ENCODE results near the gene PSKH1.

Gene PSKH1

DNA sequence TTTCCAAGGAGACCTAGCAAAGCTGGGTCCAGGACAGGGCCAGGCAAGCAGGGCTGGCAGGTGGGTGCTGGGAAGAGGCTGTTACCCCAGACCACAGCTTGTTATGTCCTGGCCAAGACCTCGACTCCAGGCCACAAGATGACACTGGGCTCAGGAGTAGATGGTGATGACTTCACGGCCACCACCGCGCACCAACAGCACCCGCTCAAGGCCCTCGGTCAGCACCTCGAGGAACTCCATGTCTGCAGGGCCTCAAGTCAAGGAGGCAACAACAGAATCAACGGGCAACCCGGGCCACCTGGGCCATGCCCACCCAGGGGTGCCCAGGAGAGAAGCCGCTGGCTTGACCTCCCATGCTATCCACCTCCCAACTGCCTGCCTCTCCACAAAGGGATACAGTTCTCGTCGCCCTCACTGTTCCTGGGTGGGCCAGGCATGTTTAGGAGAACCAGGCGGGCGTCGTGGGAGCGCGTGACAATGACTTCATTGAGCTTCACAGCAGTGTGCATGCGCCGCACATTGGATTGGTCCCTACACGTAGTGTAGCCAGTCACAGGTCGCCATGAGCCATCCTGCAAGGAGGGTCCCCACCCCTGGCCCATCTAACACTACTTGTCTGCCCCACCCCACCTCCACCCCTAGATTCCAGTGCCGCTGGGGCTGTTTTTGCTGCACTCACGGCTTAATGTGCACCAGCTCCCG, 51.8 kb downstream of the PSKH1 start:
- no peak overlapping the region for H3K18ac ChIP-seq (ENCODE audit: low read depth in 1 of 2, low read length in 2 of 2)
- H3K9me3 ChIP-seq (ENCODE audit: control insufficient read depth, low read length): no peaks in the 10 kb centered on the region
- no peak overlapping the region for H2AK5ac ChIP-seq (ENCODE audit: low read length, severe bottlenecking)
- H3K36me3 ChIP-seq (ENCODE audit: control insufficient read depth in 1 of 2, insufficient read depth in 2 of 2, low read depth in 1 of 2, low read length in 2 of 2): peaks cover 89 to 97% of the 10 kb centered on the region in 2 experiments
- H4K91ac ChIP-seq (ENCODE audit: low read length): no peak overlapping the region
- peaks cover 21% of the 10 kb centered on the region for H3K4me1 ChIP-seq (ENCODE audit: control insufficient read depth, insufficient read depth, low read depth, low read length)
- no peak overlapping the region for H2AFZ ChIP-seq (ENCODE audit: low read depth, low read length)
- H3K4ac ChIP-seq (ENCODE audit: low read depth in 1 of 2, low read length in 2 of 2): no peak overlapping the region
- no peak overlapping the region for H3K4me3 ChIP-seq (ENCODE audit: insufficient read depth in 1 of 2, low read depth in 1 of 2, low read length in 2 of 2)
- peak overlapping the region; percentile 65 for H3K9ac ChIP-seq (ENCODE audit: low read length)
- no peak overlapping the region for H2BK120ac ChIP-seq (ENCODE audit: low read depth, low read length)
- DNase-seq: no peak
- H3K79me1 ChIP-seq (replicated peaks; ENCODE audit: low read length, poor library complexity, severe bottlenecking): peaks cover 45% of the 10 kb centered on the region
- H2BK15ac ChIP-seq (ENCODE audit: low read depth, poor library complexity, severe bottlenecking): no peak overlapping the region
- no peaks in the 10 kb centered on the region for H3K27me3 ChIP-seq (ENCODE audit: control insufficient read depth in 1 of 2, insufficient read depth in 1 of 2, low read length in 2 of 2)
- H3K4me2 ChIP-seq (ENCODE audit: low read length, poor library complexity, severe bottlenecking): no peak overlapping the region
- H3K14ac ChIP-seq (ENCODE audit: low read length in 2 of 2): no peak overlapping the region
- no peak overlapping the region for H3K27ac ChIP-seq (ENCODE audit: low read length, poor library complexity, severe bottlenecking)
- 96% methylated on average over 24 of the region's 24 CpGs for WGBS
- no peak overlapping the region for H2BK5ac ChIP-seq (ENCODE audit: low read depth, low read length, poor library complexity, severe bottlenecking)
- H3K23ac ChIP-seq (ENCODE audit: low read length in 2 of 2): no peak overlapping the region
- H2BK12ac ChIP-seq (ENCODE audit: low read length in 2 of 2): no peak overlapping the region
- no peak overlapping the region for H4K8ac ChIP-seq (ENCODE audit: low read length)

DNA sequence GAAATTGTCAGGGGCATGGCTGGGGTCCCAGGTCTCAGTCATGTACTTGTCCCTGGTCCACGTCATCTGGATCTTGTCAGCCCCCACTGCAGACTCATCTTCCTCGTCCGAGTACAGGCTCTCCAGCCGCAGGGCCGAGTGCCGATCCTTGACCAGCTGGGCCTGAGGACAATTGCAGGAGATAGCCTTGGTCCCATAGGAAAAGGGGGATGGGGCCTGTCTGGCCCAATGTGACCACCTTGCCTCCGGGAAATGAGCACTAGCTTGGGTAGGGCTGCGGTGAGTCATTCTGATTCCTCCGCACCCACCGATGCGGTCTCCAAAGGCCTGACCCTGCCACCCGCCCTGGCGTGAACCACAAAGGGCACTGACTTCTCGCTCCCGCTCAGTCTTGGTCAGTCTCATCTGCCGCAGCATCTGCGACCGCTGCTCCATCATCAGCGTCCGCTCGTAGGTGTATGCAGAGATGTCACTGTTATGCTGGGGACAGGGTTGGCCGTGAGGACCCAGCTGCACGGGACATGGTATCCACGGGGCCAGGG, 52.4 kb downstream of the PSKH1 start:
- no peak overlapping the region for H3K4me2 ChIP-seq (ENCODE audit: low read length, poor library complexity, severe bottlenecking)
- H4K91ac ChIP-seq (ENCODE audit: low read length): no peak overlapping the region
- H2BK5ac ChIP-seq (ENCODE audit: low read depth, low read length, poor library complexity, severe bottlenecking): no peak overlapping the region
- no peaks in the 10 kb centered on the region for H3K9me3 ChIP-seq (ENCODE audit: control insufficient read depth, low read length)
- no peak overlapping the region for H2BK120ac ChIP-seq (ENCODE audit: low read depth, low read length)
- H3K9ac ChIP-seq (ENCODE audit: low read length): no peak overlapping the region
- no peak overlapping the region for H2BK12ac ChIP-seq (ENCODE audit: low read length in 2 of 2)
- peaks cover 18% of the 10 kb centered on the region for H3K4me1 ChIP-seq (ENCODE audit: control insufficient read depth, insufficient read depth, low read depth, low read length)
- no peak overlapping the region for H2AK5ac ChIP-seq (ENCODE audit: low read length, severe bottlenecking)
- H3K27me3 ChIP-seq (ENCODE audit: control insufficient read depth in 1 of 2, insufficient read depth in 1 of 2, low read length in 2 of 2): no peaks in the 10 kb centered on the region
- H3K27ac ChIP-seq (ENCODE audit: low read length, poor library complexity, severe bottlenecking): no peak overlapping the region
- H3K4ac ChIP-seq (ENCODE audit: low read depth in 1 of 2, low read length in 2 of 2): no peak overlapping the region
- no peak overlapping the region for H3K18ac ChIP-seq (ENCODE audit: low read depth in 1 of 2, low read length in 2 of 2)
- peaks cover 89 to 97% of the 10 kb centered on the region in 2 experiments for H3K36me3 ChIP-seq (ENCODE audit: control insufficient read depth in 1 of 2, insufficient read depth in 2 of 2, low read depth in 1 of 2, low read length in 2 of 2)
- DNase-seq: no peak
- H3K79me1 ChIP-seq (replicated peaks; ENCODE audit: low read length, poor library complexity, severe bottlenecking): peaks cover 51% of the 10 kb centered on the region
- H3K4me3 ChIP-seq (ENCODE audit: insufficient read depth in 1 of 2, low read depth in 1 of 2, low read length in 2 of 2): no peak overlapping the region
- no peak overlapping the region for H4K8ac ChIP-seq (ENCODE audit: low read length)
- H2AFZ ChIP-seq (ENCODE audit: low read depth, low read length): no peak overlapping the region
- H3K23ac ChIP-seq (ENCODE audit: low read length in 2 of 2): no peak overlapping the region
- 92% methylated on average over 24 of the region's 24 CpGs for WGBS
- H2BK15ac ChIP-seq (ENCODE audit: low read depth, poor library complexity, severe bottlenecking): no peak overlapping the region
- H3K14ac ChIP-seq (ENCODE audit: low read length in 2 of 2): no peak overlapping the region

DNA sequence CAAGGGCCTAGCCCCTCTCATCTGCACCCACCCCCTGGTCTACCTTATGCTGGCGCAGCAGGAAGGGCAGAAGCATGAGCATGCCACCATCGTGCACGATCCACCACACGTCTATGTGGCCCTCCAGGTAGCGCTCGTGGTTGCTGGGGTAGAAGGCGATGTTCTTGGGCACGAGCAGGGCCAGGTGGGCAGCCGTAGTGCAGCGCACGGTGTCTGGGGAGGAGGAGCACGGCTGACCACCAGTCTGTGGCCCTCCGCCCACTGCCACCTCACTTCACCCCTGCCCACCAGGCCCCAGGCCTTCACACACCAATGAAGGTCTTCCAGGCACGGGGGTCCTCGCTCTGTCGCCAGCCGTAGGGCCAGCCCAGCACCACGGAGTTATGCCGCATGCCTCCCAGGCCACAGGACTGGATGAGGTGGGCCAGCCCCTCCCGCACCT, 53.1 kb downstream of the PSKH1 start:
- no peak overlapping the region for H2BK12ac ChIP-seq (ENCODE audit: low read length in 2 of 2)
- no peak overlapping the region for H3K18ac ChIP-seq (ENCODE audit: low read depth in 1 of 2, low read length in 2 of 2)
- no peak overlapping the region for H3K4me3 ChIP-seq (ENCODE audit: insufficient read depth in 1 of 2, low read depth in 1 of 2, low read length in 2 of 2)
- peak overlapping the region; percentile 25 for H4K8ac ChIP-seq (ENCODE audit: low read length)
- H3K23ac ChIP-seq (ENCODE audit: low read length in 2 of 2): no peak overlapping the region
- H3K4me2 ChIP-seq (ENCODE audit: low read length, poor library complexity, severe bottlenecking): no peak overlapping the region
- no peak overlapping the region for H3K14ac ChIP-seq (ENCODE audit: low read length in 2 of 2)
- H3K9me3 ChIP-seq (ENCODE audit: control insufficient read depth, low read length): no peaks in the 10 kb centered on the region
- no peak overlapping the region for H2BK120ac ChIP-seq (ENCODE audit: low read depth, low read length)
- peaks cover 18% of the 10 kb centered on the region for H3K4me1 ChIP-seq (ENCODE audit: control insufficient read depth, insufficient read depth, low read depth, low read length)
- no peak overlapping the region for H2AK5ac ChIP-seq (ENCODE audit: low read length, severe bottlenecking)
- no peak overlapping the region for H2BK15ac ChIP-seq (ENCODE audit: low read depth, poor library complexity, severe bottlenecking)
- no peak overlapping the region for H3K27ac ChIP-seq (ENCODE audit: low read length, poor library complexity, severe bottlenecking)
- peaks cover 93 to 99% of the 10 kb centered on the region in 2 experiments for H3K36me3 ChIP-seq (ENCODE audit: control insufficient read depth in 1 of 2, insufficient read depth in 2 of 2, low read depth in 1 of 2, low read length in 2 of 2)
- H3K9ac ChIP-seq (ENCODE audit: low read length): no peak overlapping the region
- no peak overlapping the region for H3K4ac ChIP-seq (ENCODE audit: low read depth in 1 of 2, low read length in 2 of 2)
- H4K91ac ChIP-seq (ENCODE audit: low read length): peak overlapping the region; percentile 12
- no peak for DNase-seq
- 97% methylated on average over 18 of the region's 20 CpGs for WGBS
- H3K79me1 ChIP-seq (replicated peaks; ENCODE audit: low read length, poor library complexity, severe bottlenecking): peaks cover 53% of the 10 kb centered on the region
- H3K27me3 ChIP-seq (ENCODE audit: control insufficient read depth in 1 of 2, insufficient read depth in 1 of 2, low read length in 2 of 2): no peaks in the 10 kb centered on the region
- no peak overlapping the region for H2AFZ ChIP-seq (ENCODE audit: low read depth, low read length)
- H2BK5ac ChIP-seq (ENCODE audit: low read depth, low read length, poor library complexity, severe bottlenecking): no peak overlapping the region

DNA sequence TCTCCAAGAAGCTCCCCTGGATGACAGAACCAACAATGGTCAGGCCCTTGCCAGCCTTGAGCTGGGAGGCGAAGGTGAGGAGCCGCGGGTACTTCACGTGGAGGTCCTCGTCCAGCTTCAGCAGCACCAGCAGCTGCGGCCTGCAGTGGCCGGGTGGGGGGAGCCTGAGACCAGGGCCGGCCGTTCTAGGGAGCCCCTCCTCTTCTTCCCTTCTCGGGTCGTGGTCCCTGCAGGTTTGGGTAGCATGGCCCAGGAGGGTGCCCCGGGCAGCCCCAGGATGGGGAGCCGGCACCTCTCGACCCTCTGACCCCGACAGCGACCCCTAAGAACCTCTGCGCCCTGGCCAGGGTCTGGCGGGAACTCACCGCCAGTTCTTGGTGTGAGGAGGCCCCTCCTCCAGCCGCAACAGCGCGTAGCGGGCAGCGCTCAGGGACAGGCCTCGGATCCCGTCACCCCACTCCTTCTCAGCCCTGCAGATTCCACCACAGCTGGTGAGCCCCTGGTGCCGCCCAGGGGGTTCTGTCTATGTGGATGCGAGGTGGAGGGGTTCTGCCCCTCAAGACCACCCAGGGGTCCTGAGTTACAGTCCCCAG, 54.0 kb downstream of the PSKH1 start:
- Histone ChIP-seq H3K4me2 (ENCODE audit: low read length, poor library complexity, severe bottlenecking) (no peak overlapping the region), H2BK12ac (ENCODE audit: low read length in 2 of 2) (no peak overlapping the region), H3K79me1 (replicated peaks; ENCODE audit: low read length, poor library complexity, severe bottlenecking) (peaks cover 56% of the 10 kb centered on the region), H2BK120ac (ENCODE audit: low read depth, low read length) (no peak overlapping the region), H2AFZ (ENCODE audit: low read depth, low read length) (no peak overlapping the region), H2BK15ac (ENCODE audit: low read depth, poor library complexity, severe bottlenecking) (no peak overlapping the region), H3K27me3 (ENCODE audit: control insufficient read depth in 1 of 2, insufficient read depth in 1 of 2, low read length in 2 of 2) (no peaks in the 10 kb centered on the region), H3K4ac (ENCODE audit: low read depth in 1 of 2, low read length in 2 of 2) (no peak overlapping the region), H3K4me1 (ENCODE audit: control insufficient read depth, insufficient read depth, low read depth, low read length) (peaks cover 18% of the 10 kb centered on the region), H3K27ac (ENCODE audit: low read length, poor library complexity, severe bottlenecking) (no peak overlapping the region), H3K9me3 (ENCODE audit: control insufficient read depth, low read length) (no peaks in the 10 kb centered on the region), H3K14ac (ENCODE audit: low read length in 2 of 2) (no peak overlapping the region), H2AK5ac (ENCODE audit: low read length, severe bottlenecking) (no peak overlapping the region), H3K4me3 (ENCODE audit: insufficient read depth in 1 of 2, low read depth in 1 of 2, low read length in 2 of 2) (no peak overlapping the region), H3K9ac (ENCODE audit: low read length) (no peak overlapping the region), H3K36me3 (ENCODE audit: control insufficient read depth in 1 of 2, insufficient read depth in 2 of 2, low read depth in 1 of 2, low read length in 2 of 2) (peaks cover 93 to 99% of the 10 kb centered on the region in 2 experiments), H3K23ac (ENCODE audit: low read length in 2 of 2) (no peak overlapping the region), H2BK5ac (ENCODE audit: low read depth, low read length, poor library complexity, severe bottlenecking) (no peak overlapping the region), H4K91ac (ENCODE audit: low read length) (no peak overlapping the region), H4K8ac (ENCODE audit: low read length) (no peak overlapping the region), H3K18ac (ENCODE audit: low read depth in 1 of 2, low read length in 2 of 2) (no peak overlapping the region)
- 97% methylated on average over 28 of the region's 28 CpGs for WGBS
- DNase-seq: no peak
